NB4 (cell line): ENCODE data around the gene SLC25A39.

Source experiments
- CTCF ChIP-seq: IDR thresholded peaks from one replicate; pipeline ENCODE4 v1.5.1; 2012; ENCODE audit warnings: low read depth, low read length
- POLR2A ChIP-seq: IDR thresholded peaks from 2 replicates; pipeline ENCODE4 v1.6.1; 2011; ENCODE audit warnings: mild to moderate bottlenecking; ENCODE audit not compliant: insufficient read length; ENCODE audit errors: extremely low read depth

GRCh38 chr17:44309472-44309871, 15.2 kb downstream of the SLC25A39 start:
- TF ChIP-seq CTCF (no peak), POLR2A (no peak)
